H1 (cell line): ENCODE measurements around the gene CRY1.

Source experiments
- CHD1 ChIP-seq: IDR thresholded peaks from 2 replicates; pipeline ENCODE4 v1.6.1; 2012; ENCODE audit warnings: low read depth, low read length, improper control_type of control experiment
- CREB1 ChIP-seq: IDR thresholded peaks from 2 replicates; pipeline ENCODE4 v1.6.1; 2012; ENCODE audit warnings: inconsistent platforms
- CTCF ChIP-seq, 3 experiments: IDR thresholded peaks; 1 replicate in 2 of 3; 2 replicates in 1 of 3; pipeline versions ENCODE4 v1.5.1 to v1.6.1; 2011; ENCODE audit warnings: low read length in 3 of 3, mild to moderate bottlenecking in 3 of 3, inconsistent platforms in 2 of 3, low read depth in 1 of 3, moderate library complexity in 1 of 3; ENCODE audit not compliant: insufficient read depth in 1 of 3; ENCODE audit errors: control extremely low read depth in 1 of 3
- EZH2 ChIP-seq: fragments of 200-600 bp; sonication (generic); IDR thresholded peaks from 2 replicates; pipeline ENCODE4 v1.7.1; 2012; ENCODE audit warnings: low read depth, mild to moderate bottlenecking, moderate library complexity, low read length, inconsistent platforms; ENCODE audit not compliant: severe bottlenecking
- FOSL1 ChIP-seq: IDR thresholded peaks from 2 replicates; pipeline ENCODE4 v1.6.1; 2011; ENCODE audit warnings: mild to moderate bottlenecking, low read depth, low read length, moderate library complexity; ENCODE audit not compliant: insufficient read depth
- MAX ChIP-seq: IDR thresholded peaks from 2 replicates; pipeline ENCODE4 v1.6.1; 2012; ENCODE audit warnings: inconsistent platforms
- POLR2A ChIP-seq, 2 experiments: IDR thresholded peaks; 1 replicate in 1 of 2; 2 replicates in 1 of 2; pipeline ENCODE4 v1.6.1; 2011; ENCODE audit warnings: low read depth in 2 of 2, low read length in 2 of 2, mild to moderate bottlenecking in 2 of 2; ENCODE audit errors: control extremely low read depth in 1 of 2
- POLR2AphosphoS5 ChIP-seq: IDR thresholded peaks from 2 replicates; pipeline ENCODE4 v1.6.1; 2011; ENCODE audit warnings: low read depth, low read length
- RAD21 ChIP-seq, 2 experiments: IDR thresholded peaks in 1 of 2; conservative IDR thresholded peaks in 1 of 2; 2 replicates each; pipeline ENCODE4 v1.6.1; 2011; ENCODE audit warnings: low read depth in 2 of 2, low read length in 2 of 2, improper control_type of control experiment in 1 of 2, inconsistent platforms in 1 of 2, mild to moderate bottlenecking in 1 of 2, moderate library complexity in 1 of 2
- RBBP5 ChIP-seq: IDR thresholded peaks from 2 replicates; pipeline ENCODE4 v1.7.1; 2012; ENCODE audit warnings: low read depth, mild to moderate bottlenecking, inconsistent platforms, low read length, moderate library complexity, borderline replicate concordance
- RXRA ChIP-seq: IDR thresholded peaks from 2 replicates; pipeline ENCODE4 v1.6.1; 2011; ENCODE audit warnings: low read depth, mild to moderate bottlenecking, low read length, moderate library complexity; ENCODE audit not compliant: insufficient read depth
- SUZ12 ChIP-seq: fragments of 200-600 bp; sonication (generic); IDR thresholded peaks from 2 replicates; pipeline ENCODE4 v1.6.1; 2012; ENCODE audit warnings: mild to moderate bottlenecking, inconsistent platforms, low read length, moderate library complexity, mixed read lengths
- YY1 ChIP-seq: IDR thresholded peaks from 2 replicates; pipeline ENCODE4 v1.6.1; 2011; ENCODE audit warnings: low read depth, mild to moderate bottlenecking, low read length
- TF ChIP-seq, protein P1 (sequence below): IDR thresholded peaks from 2 replicates; pipeline ENCODE4 v1.6.1; 2012; ENCODE audit warnings: low read length, inconsistent platforms

DNA sequence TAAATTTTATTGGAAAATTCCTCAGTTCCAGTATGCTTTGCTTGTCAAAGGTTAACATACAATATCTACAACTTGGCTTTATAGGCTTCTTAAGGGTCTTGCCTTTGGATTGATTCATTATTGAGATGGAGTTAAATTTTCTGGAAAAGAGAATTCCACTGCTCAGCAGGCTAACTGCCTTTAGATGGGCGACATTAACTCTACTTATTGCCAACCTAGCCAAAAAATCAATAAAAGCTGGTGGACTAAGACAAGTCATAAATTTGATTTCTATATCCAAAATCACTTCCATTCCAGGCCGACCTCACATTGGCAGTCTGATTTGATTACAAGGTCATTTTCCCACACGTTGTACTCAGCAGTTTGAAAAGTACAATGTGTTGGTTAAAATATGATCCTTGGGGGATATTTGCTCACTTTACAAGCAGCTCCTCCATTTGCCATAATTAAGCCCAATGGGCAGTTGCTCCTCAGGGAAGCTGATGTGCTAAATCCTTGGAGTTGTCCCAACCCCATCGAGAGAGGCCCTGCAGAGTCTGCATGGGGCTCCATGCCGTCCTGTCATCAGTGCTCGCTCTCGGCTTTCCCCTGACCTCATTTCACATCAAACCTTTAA, 36.1 kb upstream of the CRY1 start:
- TF ChIP-seq RBBP5 (no peak), CTCF (IDR thresholded peaks at IDR 0.05; ENCODE audit: control extremely low read depth in 1 of 3, insufficient read depth in 1 of 3, low read depth in 1 of 3, low read length in 3 of 3) (no peak), POLR2A (IDR thresholded peaks at IDR 0.05; ENCODE audit: control extremely low read depth in 1 of 2, low read depth in 2 of 2, low read length in 2 of 2) (no peak), MAX (no peak), SUZ12 (no peak), RXRA (no peak), CHD1 (no peak), CREB1 (no peak), EZH2 (no peak), YY1 (no peak), POLR2AphosphoS5 (no peak), RAD21 (IDR thresholded peaks at IDR 0.05 in 1 of 2, conservative IDR thresholded peaks at IDR 0.05 in 1 of 2; ENCODE audit: low read depth in 2 of 2, low read length in 2 of 2) (no peak), FOSL1 (no peak)
- TF ChIP-seq, protein P1, sequence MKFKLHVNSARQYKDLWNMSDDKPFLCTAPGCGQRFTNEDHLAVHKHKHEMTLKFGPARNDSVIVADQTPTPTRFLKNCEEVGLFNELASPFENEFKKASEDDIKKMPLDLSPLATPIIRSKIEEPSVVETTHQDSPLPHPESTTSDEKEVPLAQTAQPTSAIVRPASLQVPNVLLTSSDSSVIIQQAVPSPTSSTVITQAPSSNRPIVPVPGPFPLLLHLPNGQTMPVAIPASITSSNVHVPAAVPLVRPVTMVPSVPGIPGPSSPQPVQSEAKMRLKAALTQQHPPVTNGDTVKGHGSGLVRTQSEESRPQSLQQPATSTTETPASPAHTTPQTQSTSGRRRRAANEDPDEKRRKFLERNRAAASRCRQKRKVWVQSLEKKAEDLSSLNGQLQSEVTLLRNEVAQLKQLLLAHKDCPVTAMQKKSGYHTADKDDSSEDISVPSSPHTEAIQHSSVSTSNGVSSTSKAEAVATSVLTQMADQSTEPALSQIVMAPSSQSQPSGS: no peak
